IMR-90 (cell line): Measurements from ENCODE around the gene UPK1B.

Source experiments
- CTCF ChIP-seq: conservative IDR thresholded peaks from 2 replicates; pipeline ENCODE4 v1.5.1; 2012; ENCODE audit warnings: mild to moderate bottlenecking, low read depth, low read length, improper control_type of control experiment
- MAFK ChIP-seq: IDR thresholded peaks from 2 replicates; pipeline ENCODE4 v1.6.1; 2012; ENCODE audit warnings: low read depth, low read length, improper control_type of control experiment
- POLR2A ChIP-seq: IDR thresholded peaks from 2 replicates; pipeline ENCODE4 v1.6.1; 2012; ENCODE audit warnings: mild to moderate bottlenecking, low read depth, low read length
- RCOR1 ChIP-seq: IDR thresholded peaks from 2 replicates; pipeline ENCODE4 v1.6.1; 2012; ENCODE audit warnings: mild to moderate bottlenecking, low read length, improper control_type of control experiment; ENCODE audit not compliant: insufficient replicate concordance
- RFX5 ChIP-seq: IDR thresholded peaks from 2 replicates; pipeline ENCODE4 v1.8.0; 2012; ENCODE audit warnings: low read depth, mild to moderate bottlenecking, low read length, moderate library complexity
- SMC3 ChIP-seq: fragments of 150-350 bp; IDR thresholded peaks from 2 replicates; pipeline ENCODE4 v1.6.1; 2016; ENCODE audit warnings: low read depth, mild to moderate bottlenecking, antibody characterized with exemption, low read length, moderate library complexity
- USF2 ChIP-seq: fragments of 150-350 bp; IDR thresholded peaks from 2 replicates; pipeline ENCODE4 v1.6.1; 2017; ENCODE audit warnings: mild to moderate bottlenecking, antibody characterized with exemption, low read length, low read depth
- TF ChIP-seq, protein P1 (sequence below): fragments of 150-350 bp; IDR thresholded peaks from 2 replicates; pipeline ENCODE4 v1.6.1; 2016; ENCODE audit warnings: low read depth, mild to moderate bottlenecking, low read length, moderate library complexity, borderline replicate concordance

DNA sequence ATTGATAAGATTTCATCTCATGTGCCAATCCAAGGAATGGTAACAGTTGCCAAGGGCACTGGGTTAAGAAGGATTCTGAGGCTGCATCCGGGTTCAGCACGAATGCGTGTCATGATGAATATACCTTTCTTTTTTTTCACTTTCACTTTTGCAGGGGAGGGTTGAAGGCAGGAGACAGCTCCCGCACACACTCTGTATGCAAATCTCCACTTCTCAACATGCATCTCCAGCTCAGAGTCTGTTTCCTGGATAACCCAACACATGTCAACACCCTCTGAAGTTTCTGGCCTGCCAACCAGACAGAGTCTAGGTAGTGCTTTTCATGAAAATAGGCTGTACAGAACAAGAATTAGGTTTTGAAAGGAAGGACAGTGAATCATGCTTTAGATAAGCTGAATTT is 45.7 kb downstream of the UPK1B start:
- TF ChIP-seq CTCF (no peak), USF2 (no peak), MAFK (no peak), POLR2A (no peak), RFX5 (no peak), RCOR1 (no peak), SMC3 (no peak)
- TF ChIP-seq, protein P1, sequence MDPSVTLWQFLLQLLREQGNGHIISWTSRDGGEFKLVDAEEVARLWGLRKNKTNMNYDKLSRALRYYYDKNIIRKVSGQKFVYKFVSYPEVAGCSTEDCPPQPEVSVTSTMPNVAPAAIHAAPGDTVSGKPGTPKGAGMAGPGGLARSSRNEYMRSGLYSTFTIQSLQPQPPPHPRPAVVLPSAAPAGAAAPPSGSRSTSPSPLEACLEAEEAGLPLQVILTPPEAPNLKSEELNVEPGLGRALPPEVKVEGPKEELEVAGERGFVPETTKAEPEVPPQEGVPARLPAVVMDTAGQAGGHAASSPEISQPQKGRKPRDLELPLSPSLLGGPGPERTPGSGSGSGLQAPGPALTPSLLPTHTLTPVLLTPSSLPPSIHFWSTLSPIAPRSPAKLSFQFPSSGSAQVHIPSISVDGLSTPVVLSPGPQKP: no peak
